HepG2 (cell line): ENCODE results near the gene SLC4A11. TPM values are rescaled to one million over a fixed set of nuclear protein-coding genes. Genes with fewer than 3 reads are reported as not detected.

Experiments used
- ASH2L ChIP-seq: fragments of 300-600, 200-600 bp; sonication (generic); IDR thresholded peaks from 2 replicates; pipeline ENCODE4 v1.7.0; 2017; ENCODE audit warnings: low read depth, mild to moderate bottlenecking, moderate library complexity, mixed read lengths, low read length; ENCODE audit not compliant: insufficient read length
- ATF7-NPFF ChIP-seq: sonication (generic); formaldehyde crosslinking; IDR thresholded peaks from 2 replicates; pipeline ENCODE4 v1.8.1; 2023; ENCODE audit warnings: mild to moderate bottlenecking, low read depth, missing genetic modification reagents, moderate library complexity
- CHD2 ChIP-seq: IDR thresholded peaks from 2 replicates; pipeline ENCODE4 v1.6.1; 2011; ENCODE audit warnings: low read depth, low read length, improper control_type of control experiment
- ELF1 ChIP-seq: sonication (generic); formaldehyde crosslinking; IDR thresholded peaks from 2 replicates; pipeline ENCODE4 v1.4.0; 2020; ENCODE audit warnings: missing genetic modification reagents
- ELF3 ChIP-seq: IDR thresholded peaks from 2 replicates; pipeline ENCODE4 v1.6.1; 2016; ENCODE audit warnings: missing genetic modification reagents, missing compliant biosample characterization
- GTF3A ChIP-seq: sonication (generic); formaldehyde crosslinking; conservative IDR thresholded peaks from 2 replicates; pipeline ENCODE4 v1.4.0; 2020; ENCODE audit warnings: mild to moderate bottlenecking, missing genetic modification reagents
- KAT8 ChIP-seq: IDR thresholded peaks from 2 replicates; pipeline ENCODE4 v1.6.1; 2016; ENCODE audit warnings: missing genetic modification reagents, missing compliant biosample characterization
- KDM6A ChIP-seq: IDR thresholded peaks from 2 replicates; pipeline ENCODE4 v1.6.1; 2016; ENCODE audit warnings: low read depth
- MAZ ChIP-seq, 2 experiments: sonication (generic) in 1 of 2; formaldehyde crosslinking in 1 of 2; IDR thresholded peaks; 2 replicates each; pipeline versions ENCODE4 v1.5.0 to v1.6.1; 2012 to 2020; ENCODE audit warnings: low read depth in 2 of 2, mild to moderate bottlenecking in 2 of 2, borderline replicate concordance in 1 of 2, improper control_type of control experiment in 1 of 2, low read length in 1 of 2, missing genetic modification reagents in 1 of 2, moderate library complexity in 1 of 2
- MEIS1 ChIP-seq: sonication (generic); formaldehyde crosslinking; IDR thresholded peaks from 2 replicates; pipeline ENCODE4 v1.9.0; 2021; ENCODE audit warnings: mild to moderate bottlenecking, missing genetic modification reagents, moderate library complexity, borderline replicate concordance
- NFAT5 ChIP-seq: sonication (generic); formaldehyde crosslinking; IDR thresholded peaks from 2 replicates; pipeline ENCODE4 v1.4.0; 2020; ENCODE audit warnings: missing genetic modification reagents
- REL ChIP-seq: sonication (generic); formaldehyde crosslinking; conservative IDR thresholded peaks from 2 replicates; pipeline ENCODE4 v1.8.0; 2022; ENCODE audit warnings: mild to moderate bottlenecking, missing genetic modification reagents, moderate library complexity
- SNAPC5 ChIP-seq: sonication (generic); formaldehyde crosslinking; IDR thresholded peaks from 2 replicates; pipeline ENCODE4 v1.8.1; 2023; ENCODE audit warnings: mild to moderate bottlenecking, missing genetic modification reagents, borderline replicate concordance
- ZBTB20 ChIP-seq: sonication (generic); formaldehyde crosslinking; IDR thresholded peaks from 2 replicates; pipeline ENCODE4 v1.8.1; 2023; ENCODE audit warnings: missing genetic modification reagents, low read depth, mild to moderate bottlenecking, borderline replicate concordance
- ZBTB44 ChIP-seq: sonication (generic); formaldehyde crosslinking; IDR thresholded peaks from 2 replicates; pipeline ENCODE4 v1.4.0; 2020; ENCODE audit warnings: missing genetic modification reagents
- ZNF124 ChIP-seq: sonication (generic); formaldehyde crosslinking; IDR thresholded peaks from 2 replicates; pipeline ENCODE4 v1.4.0; 2020; ENCODE audit warnings: missing genetic modification reagents
- ZNF235 ChIP-seq: sonication (generic); formaldehyde crosslinking; IDR thresholded peaks from 2 replicates; pipeline ENCODE4 v1.8.1; 2023; ENCODE audit warnings: mild to moderate bottlenecking, missing genetic modification reagents, borderline replicate concordance
- ZNF24 ChIP-seq: fragments of 450-650 bp; IDR thresholded peaks from 2 replicates; pipeline ENCODE4 v1.6.1; 2017; ENCODE audit warnings: antibody characterized with exemption, mild to moderate bottlenecking
- ZNF292 ChIP-seq: sonication (generic); formaldehyde crosslinking; IDR thresholded peaks from 2 replicates; pipeline ENCODE4 v1.8.1; 2022; ENCODE audit warnings: mild to moderate bottlenecking, low read depth, missing genetic modification reagents, borderline replicate concordance
- ZNF3 ChIP-seq: IDR thresholded peaks from 2 replicates; pipeline ENCODE4 v1.7.0; 2017; ENCODE audit warnings: inconsistent platforms
- ZNF614 ChIP-seq: IDR thresholded peaks from 2 replicates; pipeline ENCODE4 v1.6.1; 2018; ENCODE audit warnings: missing biosample characterization, missing genetic modification reagents, inconsistent platforms, borderline replicate concordance
- ZNF644 ChIP-seq: IDR thresholded peaks from 2 replicates; pipeline ENCODE4 v1.6.1; 2016; ENCODE audit warnings: low read depth
- ZNF652 ChIP-seq: IDR thresholded peaks from 2 replicates; pipeline ENCODE4 v1.6.1; 2016; ENCODE audit warnings: low read depth, borderline replicate concordance
- polyA plus RNA-seq, 8 experiments: library from polyadenylated mRNA; depleted of rRNA in 3 of 8; stranded (reverse) in 7 of 8; unstranded in 1 of 8; fragments of >200 nt; fragmentation: Illumina TruSeq in 4 of 8; extraction: Trizol in 4 of 8; gene quantifications; 2 replicates each; pipeline versions ENCODE4 v1.2.1 to v1.2.3, GENCODE V29; 2011 to 2016; ENCODE audit warnings: low read depth in 4 of 8, missing spikeins in 1 of 8, mixed read lengths in 1 of 8; ENCODE audit not compliant: insufficient read depth in 1 of 8
- total RNA-seq, 5 experiments: library from RNA; depleted of rRNA; stranded (reverse); fragments of >200 nt; fragmentation: Illumina TruSeq; extraction: Trizol; gene quantifications; 2 replicates each; pipeline ENCODE4 v1.2.3, GENCODE V29; 2016; ENCODE audit warnings: low read depth in 1 of 5

SLC4A11 gene
- total and polyA plus RNA-seq, 2 of the 13 experiments (the other 11 are each of a cell fraction or from before 2014, with no cell fraction given): 3.9 to 27.0 TPM

GRCh38 chr20:3218307-3218988, 20.5 kb downstream of the SLC4A11 start (continued):
- TF ChIP-seq CHD2 (0 out of 2 replicates have a peak, but pooled peaks have one; percentile 19), SNAPC5 (peak; percentile 27; the same call in 1 of the 2 replicates), KAT8 (CRISPR knock-in tag) (peak; percentile 66), ZNF652 (CRISPR knock-in tag) (peak; percentile 61; the same call in 1 of the 2 replicates), GTF3A (peak; percentile 62; the same call in 1 of the 2 replicates), REL (CRISPR knock-in tag) (peak; percentile 72; the same call in 1 of the 2 replicates), ASH2L (peak; percentile 70), ELF3 (peak; percentile 64; the same call in 1 of the 2 replicates), ZBTB20 (peak; percentile 80; the same call in 1 of the 2 replicates), ZNF24 (no peak), ZNF235 (no peak), NFAT5 (CRISPR knock-in tag) (0 out of 2 replicates have a peak, but pooled peaks have one; percentile 45), ZNF292 (CRISPR knock-in tag) (peak; percentile 56; the same call in 1 of the 2 replicates), ZNF124 (peak; percentile 92; the same call in 1 of the 2 replicates), ZNF3 (no peak), ELF1 (CRISPR knock-in tag) (peak; percentile 51; the same call in 1 of the 2 replicates), ZBTB44 (no peak), ZNF614 (CRISPR knock-in tag) (peak; percentile 89; the same call in 1 of the 2 replicates), ZNF644 (peak; percentile 61; the same call in 1 of the 2 replicates), KDM6A (no peak), ATF7-NPFF (CRISPR knock-in tag) (peak; percentile 84; the same call in 1 of the 2 replicates), MEIS1 (CRISPR knock-in tag) (peak; percentile 43; the same call in 1 of the 2 replicates), MAZ (IDR thresholded peaks at IDR 0.05; ENCODE audit: borderline replicate concordance, low read depth, low read length) (peak; percentile 75; the same call in 1 of the 2 replicates), MAZ (CRISPR knock-in tag; IDR thresholded peaks at IDR 0.05; ENCODE audit: low read depth) (peak; percentile 97)
